ENCODE measurements around the gene EPHA7.

DNA sequence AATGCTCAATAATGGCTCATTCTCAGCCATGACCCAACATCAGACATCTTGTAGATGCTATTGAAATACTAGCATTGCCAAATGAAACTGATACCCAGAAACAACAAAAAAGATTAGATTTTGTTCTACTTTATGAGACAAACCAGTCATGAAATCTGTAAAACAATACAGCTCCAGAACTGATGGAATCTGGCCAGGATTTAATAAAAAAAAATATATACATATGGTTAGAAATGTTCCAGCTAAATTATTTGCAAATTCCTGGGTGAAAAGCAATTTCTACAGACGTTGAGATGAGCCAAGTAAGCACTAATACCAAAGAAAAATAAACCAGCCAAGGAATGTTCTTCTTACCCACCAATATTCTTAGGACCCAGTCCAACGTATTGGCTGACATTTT, 201.3 kb downstream of the EPHA7 start:
- TF ChIP-seq, protein P1, sequence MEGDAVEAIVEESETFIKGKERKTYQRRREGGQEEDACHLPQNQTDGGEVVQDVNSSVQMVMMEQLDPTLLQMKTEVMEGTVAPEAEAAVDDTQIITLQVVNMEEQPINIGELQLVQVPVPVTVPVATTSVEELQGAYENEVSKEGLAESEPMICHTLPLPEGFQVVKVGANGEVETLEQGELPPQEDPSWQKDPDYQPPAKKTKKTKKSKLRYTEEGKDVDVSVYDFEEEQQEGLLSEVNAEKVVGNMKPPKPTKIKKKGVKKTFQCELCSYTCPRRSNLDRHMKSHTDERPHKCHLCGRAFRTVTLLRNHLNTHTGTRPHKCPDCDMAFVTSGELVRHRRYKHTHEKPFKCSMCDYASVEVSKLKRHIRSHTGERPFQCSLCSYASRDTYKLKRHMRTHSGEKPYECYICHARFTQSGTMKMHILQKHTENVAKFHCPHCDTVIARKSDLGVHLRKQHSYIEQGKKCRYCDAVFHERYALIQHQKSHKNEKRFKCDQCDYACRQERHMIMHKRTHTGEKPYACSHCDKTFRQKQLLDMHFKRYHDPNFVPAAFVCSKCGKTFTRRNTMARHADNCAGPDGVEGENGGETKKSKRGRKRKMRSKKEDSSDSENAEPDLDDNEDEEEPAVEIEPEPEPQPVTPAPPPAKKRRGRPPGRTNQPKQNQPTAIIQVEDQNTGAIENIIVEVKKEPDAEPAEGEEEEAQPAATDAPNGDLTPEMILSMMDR (IDR thresholded peaks at IDR 0.05), result no peak
- TF ChIP-seq MYBL2 (CRISPR knock-in tag; IDR thresholded peaks at IDR 0.05) (no peak), ZNF219 (CRISPR knock-in tag; IDR thresholded peaks at IDR 0.05; ENCODE audit: borderline replicate concordance) (no peak), ESRRA (CRISPR knock-in tag; IDR thresholded peaks at IDR 0.05; ENCODE audit: borderline replicate concordance) (no peak), ZNF423 (CRISPR knock-in tag; IDR thresholded peaks at IDR 0.05) (no peak)
